DND-41 (cell line): ENCODE measurements around the gene ORAI2.
A peak's percentile ranks its signal among the peaks of the same experiment; 100 is the strongest.

ENCODE experiments used
- ATAC-seq: fragments of 200-7000 bp; cut with Tn5 transposase; 3 replicates; pipeline ENCODE4 v1.9.1; 2021; ENCODE audit warnings: low read depth; ENCODE audit not compliant: insufficient read depth
- DNase-seq: peaks from one replicate; pipeline ENCODE4 v3.0.0-alpha.2; 2020
- H2AFZ ChIP-seq: 2 replicates; pipeline ENCODE4 v1.6.0; 2012; ENCODE audit warnings: low read depth, low read length
- H3K27ac ChIP-seq: 2 replicates; pipeline ENCODE4 v1.5.1; 2012; ENCODE audit warnings: low read length, inconsistent platforms
- H3K27me3 ChIP-seq: fragments of 200-600 bp; sonication (generic); 2 replicates; pipeline ENCODE4 v1.6.0; 2012; ENCODE audit warnings: low read length, mild to moderate bottlenecking, inconsistent platforms; ENCODE audit not compliant: insufficient read depth, poor library complexity
- H3K36me3 ChIP-seq: 2 replicates; pipeline ENCODE4 v1.5.1; 2012; ENCODE audit warnings: low read length, inconsistent platforms; ENCODE audit not compliant: insufficient read depth
- H3K4me1 ChIP-seq: 2 replicates; pipeline ENCODE4 v1.5.1; 2012; ENCODE audit warnings: mild to moderate bottlenecking, low read length; ENCODE audit not compliant: insufficient read depth
- H3K4me2 ChIP-seq: 2 replicates; pipeline ENCODE4 v1.6.0; 2012; ENCODE audit warnings: mild to moderate bottlenecking, moderate library complexity, low read length, inconsistent platforms; ENCODE audit not compliant: insufficient read depth
- H3K4me3 ChIP-seq, 2 experiments: fragments of 200-600 bp in 1 of 2; shearing (Covaris generic) in 1 of 2; 2 replicates each; pipeline ENCODE4 v1.5.1; 2012 to 2016; ENCODE audit warnings: inconsistent platforms in 2 of 2, low read length in 2 of 2, mild to moderate bottlenecking in 2 of 2, low read depth in 1 of 2, moderate library complexity in 1 of 2
- H3K79me2 ChIP-seq: 2 replicates; pipeline ENCODE4 v1.6.0; 2012; ENCODE audit warnings: low read length, inconsistent platforms; ENCODE audit not compliant: insufficient read depth
- H3K9ac ChIP-seq: 2 replicates; pipeline ENCODE4 v1.6.0; 2012; ENCODE audit warnings: low read depth, mild to moderate bottlenecking, inconsistent platforms, low read length, moderate library complexity
- H3K9me3 ChIP-seq: 2 replicates; pipeline ENCODE4 v1.5.1; 2012; ENCODE audit warnings: low read length, moderate library complexity, mild to moderate bottlenecking, inconsistent platforms; ENCODE audit not compliant: insufficient read depth, severe bottlenecking
- H4K20me1 ChIP-seq: 2 replicates; pipeline ENCODE4 v1.6.0; 2012; ENCODE audit warnings: low read length; ENCODE audit not compliant: insufficient read depth
- EZH2 ChIP-seq: IDR thresholded peaks from 3 replicates; pipeline ENCODE4 v1.6.1; 2012; ENCODE audit warnings: borderline replicate concordance, low read depth, mild to moderate bottlenecking, moderate library complexity, low read length, inconsistent platforms; ENCODE audit not compliant: severe bottlenecking
- TF ChIP-seq, protein P1 (sequence below): IDR thresholded peaks from 2 replicates; pipeline ENCODE4 v1.5.1; 2012; ENCODE audit warnings: borderline replicate concordance, low read length, moderate library complexity, mild to moderate bottlenecking; ENCODE audit not compliant: poor library complexity, severe bottlenecking; ENCODE audit errors: extremely low read depth

Gene ORAI2

DNA sequence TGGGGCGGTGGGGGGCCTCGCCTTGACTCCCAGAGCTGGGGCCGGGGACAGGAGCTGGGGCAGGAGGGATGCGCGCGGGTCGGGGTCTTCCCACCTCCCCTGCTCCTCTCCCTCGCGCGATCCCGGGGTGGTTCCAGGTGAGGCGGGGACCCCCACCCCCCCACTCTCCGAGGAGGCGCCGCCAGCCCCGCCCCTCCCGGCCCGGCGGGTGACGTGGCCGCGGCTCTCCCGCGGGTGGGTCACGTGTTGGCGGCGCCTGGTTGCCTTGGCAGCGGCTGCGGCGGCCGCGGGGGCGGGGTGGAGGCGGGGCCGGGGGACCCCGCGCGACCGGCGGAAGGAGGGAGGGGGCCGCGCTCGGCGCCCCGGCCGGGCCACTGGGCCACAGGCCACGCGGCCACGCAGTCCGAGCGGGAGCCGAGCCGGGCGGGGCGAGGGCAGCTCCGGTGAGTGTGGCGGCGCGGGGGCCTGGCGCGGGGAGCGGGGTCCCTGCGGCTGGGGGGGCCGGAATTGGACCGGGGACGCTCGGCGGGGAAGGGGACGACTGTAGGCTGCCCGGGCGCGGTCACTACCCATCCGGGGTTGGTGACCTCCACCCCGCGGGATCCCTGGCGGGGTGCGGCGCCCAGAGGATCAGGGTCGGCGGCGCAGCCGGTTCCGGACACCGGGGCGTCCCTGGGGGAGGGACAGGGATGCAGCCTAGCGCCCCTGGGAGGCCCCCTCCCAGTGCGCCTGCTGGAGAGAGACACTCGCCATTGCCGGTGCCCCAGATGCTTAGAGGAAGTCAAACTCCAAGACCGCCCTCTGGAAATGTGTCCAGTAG, at the start of gene ORAI2:
TSS of gene ORAI2 (plus strand) at position 357 of the 820 bp plus-strand sequence. CDS start 5,382 bp downstream, outside the sequence.
- Histone ChIP-seq H3K79me2 (no peaks in the 10 kb centered on the region), H3K9ac (peak within 1 kb of the TSS; percentile 80), H3K27ac (peak within 1 kb of the TSS; percentile 59; the same call in 1 of the 2 replicates), H4K20me1 (0 out of 2 replicates have a peak, but pooled peaks cover 3% of the 10 kb centered on the region), H3K36me3 (no peaks in the 10 kb centered on the region), H3K4me2 (peak within 1 kb of the TSS; percentile 76), H3K4me3 (peak within 1 kb of the TSS; percentile 41 to 64; a peak in 3 of 4 replicates), H3K4me1 (peaks cover 20% of the 10 kb centered on the region), H3K27me3 (no peaks in the 10 kb centered on the region), H3K9me3 (no peaks in the 10 kb centered on the region), H2AFZ (peak within 1 kb of the TSS; percentile 71)
- DNase-seq (peak; percentile 84), ATAC-seq (peak; percentile 85)
- TF ChIP-seq, protein P1, sequence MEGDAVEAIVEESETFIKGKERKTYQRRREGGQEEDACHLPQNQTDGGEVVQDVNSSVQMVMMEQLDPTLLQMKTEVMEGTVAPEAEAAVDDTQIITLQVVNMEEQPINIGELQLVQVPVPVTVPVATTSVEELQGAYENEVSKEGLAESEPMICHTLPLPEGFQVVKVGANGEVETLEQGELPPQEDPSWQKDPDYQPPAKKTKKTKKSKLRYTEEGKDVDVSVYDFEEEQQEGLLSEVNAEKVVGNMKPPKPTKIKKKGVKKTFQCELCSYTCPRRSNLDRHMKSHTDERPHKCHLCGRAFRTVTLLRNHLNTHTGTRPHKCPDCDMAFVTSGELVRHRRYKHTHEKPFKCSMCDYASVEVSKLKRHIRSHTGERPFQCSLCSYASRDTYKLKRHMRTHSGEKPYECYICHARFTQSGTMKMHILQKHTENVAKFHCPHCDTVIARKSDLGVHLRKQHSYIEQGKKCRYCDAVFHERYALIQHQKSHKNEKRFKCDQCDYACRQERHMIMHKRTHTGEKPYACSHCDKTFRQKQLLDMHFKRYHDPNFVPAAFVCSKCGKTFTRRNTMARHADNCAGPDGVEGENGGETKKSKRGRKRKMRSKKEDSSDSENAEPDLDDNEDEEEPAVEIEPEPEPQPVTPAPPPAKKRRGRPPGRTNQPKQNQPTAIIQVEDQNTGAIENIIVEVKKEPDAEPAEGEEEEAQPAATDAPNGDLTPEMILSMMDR = no peak
- no peak for TF ChIP-seq EZH2

DNA sequence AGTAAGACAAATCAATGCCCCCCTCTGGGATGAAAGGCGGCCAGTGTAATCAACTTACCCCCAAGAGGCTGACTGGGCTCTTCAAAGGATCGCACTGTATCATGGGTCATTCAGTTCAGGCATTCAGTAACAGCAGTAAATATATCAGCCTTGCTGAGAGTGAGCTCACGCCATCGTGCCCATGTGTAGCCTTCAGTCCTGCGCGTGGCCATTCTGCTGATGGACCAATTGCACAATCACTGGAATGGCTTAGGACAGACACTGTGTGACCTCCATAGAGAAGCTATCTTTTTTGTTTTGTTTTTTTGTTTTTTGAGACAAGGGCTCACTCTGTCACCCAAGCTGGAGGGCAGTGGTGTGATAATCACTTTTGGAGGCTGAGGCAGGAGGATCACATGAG, 46.3 kb upstream of the ORAI2 start:
- H3K9me3 ChIP-seq = no peaks in the 10 kb centered on the region
- H3K4me3 ChIP-seq = no peak overlapping the region
- H3K4me1 ChIP-seq = no peaks in the 10 kb centered on the region
- DNase-seq (no peak), ATAC-seq (no peak)
- TF ChIP-seq EZH2 = no peak
- TF ChIP-seq, protein P1 = no peak
- no peaks in the 10 kb centered on the region; the same call in 1 of the 2 replicates for H4K20me1 ChIP-seq
- H3K79me2 ChIP-seq = no peaks in the 10 kb centered on the region
- no peak overlapping the region for H2AFZ ChIP-seq
- H3K4me2 ChIP-seq = no peak overlapping the region
- no peak overlapping the region for H3K27ac ChIP-seq
- peaks cover 51% of the 10 kb centered on the region for H3K36me3 ChIP-seq
- H3K9ac ChIP-seq = no peak overlapping the region
- H3K27me3 ChIP-seq = no peaks in the 10 kb centered on the region

DNA sequence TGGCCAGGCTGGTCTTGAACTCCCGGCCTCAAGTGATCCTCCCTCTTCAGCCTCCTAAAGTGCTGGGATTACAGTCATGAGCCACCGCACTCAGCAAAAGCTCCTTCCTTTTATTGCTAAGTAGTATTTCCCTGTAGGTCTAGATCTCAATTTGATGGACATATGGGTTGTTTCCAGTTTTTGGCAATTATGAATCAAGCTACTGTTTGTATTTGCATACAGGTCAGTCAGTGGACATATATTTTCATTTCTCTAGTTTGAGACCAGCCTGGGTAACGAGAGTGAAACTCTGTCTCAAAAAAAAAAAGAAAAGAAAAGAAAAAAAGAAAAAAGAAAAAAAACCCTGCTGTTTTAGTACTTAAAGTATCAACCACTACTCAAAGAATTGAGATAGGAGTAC, 43.6 kb upstream of the ORAI2 start:
- H3K4me1 ChIP-seq = no peaks in the 10 kb centered on the region
- H3K9ac ChIP-seq = no peak overlapping the region
- H3K36me3 ChIP-seq = peaks cover 51% of the 10 kb centered on the region
- ATAC-seq = no peak
- H4K20me1 ChIP-seq = no peaks in the 10 kb centered on the region; the same call in 1 of the 2 replicates
- no peak overlapping the region for H3K27ac ChIP-seq
- H3K4me3 ChIP-seq = no peak overlapping the region
- no peaks in the 10 kb centered on the region for H3K27me3 ChIP-seq
- TF ChIP-seq, protein P1 = no peak
- no peak for TF ChIP-seq EZH2
- DNase-seq = no peak
- no peak overlapping the region for H3K4me2 ChIP-seq
- H3K79me2 ChIP-seq = no peaks in the 10 kb centered on the region
- H2AFZ ChIP-seq = no peak overlapping the region
- no peaks in the 10 kb centered on the region for H3K9me3 ChIP-seq
